HepG2 (cell line): ENCODE data around the gene RAB29. TPM values are rescaled to one million over a fixed set of nuclear protein-coding genes. Genes with fewer than 3 reads are reported as not detected.

ENCODE experiments used
- ATAC-seq: fragments of 200-7000 bp; cut with Tn5 transposase; 3 replicates; pipeline ENCODE4 v1.9.1; 2020; ENCODE audit warnings: mild to moderate bottlenecking, moderate library complexity
- Bru-seq: library from RNA; stranded (reverse); fragments of 400-500 nt; gene quantifications from one replicate; lab custom pipeline; 2021; lab: Mats Ljungman, UMichigan
- BruChase-seq, 2 experiments: library from RNA; stranded (reverse); fragments of 400-500 nt; gene quantifications; one replicate each; lab custom pipeline; 2021; lab: Mats Ljungman, UMichigan
- BruUV-seq: library from RNA; stranded (reverse); fragments of 400-500 nt; replicated peaks from 2 replicates; lab custom pipeline; 2021; lab: Mats Ljungman, UMichigan
- CTCF ChIA-PET: fragments of 300-600 bp; formaldehyde crosslinking; extraction: SDS; loops from one replicate; lab custom pipeline; 2021; ENCODE audit warnings: low total read pairs, inconsistent platforms, low intra/inter-chr PET ratio; lab: Yijun Ruan, JAX
- POLR2A ChIA-PET: fragments of 350-600 bp; sonication (Branson Sonifier 250); formaldehyde crosslinking; loops from one replicate; lab custom pipeline; 2020; ENCODE audit warnings: antibody characterized with exemption, inconsistent platforms; lab: Yijun Ruan, JAX
- DNase-seq: peaks from one replicate; pipeline ENCODE4 v3.0.0-alpha.2; 2015; ENCODE audit warnings: low spot score
- FAIRE-seq: peaks from 3 replicates; lab custom pipeline; 2011; peaks lifted over from hg19 to GRCh38; lab: Jason Lieb, UNC
- H2AFZ ChIP-seq: one replicate; pipeline ENCODE4 v1.6.1; 2011; ENCODE audit warnings: low read length, inconsistent platforms
- H3K27ac ChIP-seq: fragments of 300-600 bp; 3 replicates; pipeline ENCODE4 v1.8.0; 2011; ENCODE audit warnings: mixed run types, mild to moderate bottlenecking, mixed read lengths, low read length, inconsistent platforms; ENCODE audit not compliant: insufficient read depth; ENCODE audit errors: extremely low read length
- H3K27me3 ChIP-seq, 2 experiments: fragments of 200-600 bp in 1 of 2; 2 replicates in 1 of 2; 3 replicates in 1 of 2; pipeline versions ENCODE4 v1.6.0 to v1.8.0; 2011; ENCODE audit warnings: low read length in 2 of 2, mild to moderate bottlenecking in 2 of 2, moderate library complexity in 2 of 2, inconsistent platforms in 1 of 2; ENCODE audit not compliant: insufficient read depth in 2 of 2, control insufficient read depth in 1 of 2
- H3K36me3 ChIP-seq, 2 experiments: fragments of 200-600 bp in 1 of 2; replicated peaks in 1 of 2; 2 replicates in 1 of 2; 3 replicates in 1 of 2; pipeline versions ENCODE4 v1.5.1 to v1.8.0; 2011; ENCODE audit warnings: low read length in 2 of 2, inconsistent platforms in 1 of 2; ENCODE audit not compliant: insufficient read depth in 2 of 2, control insufficient read depth in 1 of 2
- H3K4me1 ChIP-seq: 2 replicates; pipeline ENCODE4 v1.5.1; 2012; ENCODE audit warnings: low read length, inconsistent platforms; ENCODE audit not compliant: insufficient read depth
- H3K4me2 ChIP-seq: 2 replicates; pipeline ENCODE4 v1.6.0; 2011; ENCODE audit warnings: low read depth, low read length, inconsistent platforms
- H3K4me3 ChIP-seq, 3 experiments: fragments of 200-600 bp in 1 of 3; sonication (generic), shearing (Covaris generic) in 1 of 3; replicated peaks in 1 of 3; 2 replicates each; pipeline ENCODE4 v1.5.1; 2011 to 2016; ENCODE audit warnings: low read length in 3 of 3, inconsistent platforms in 2 of 3, low read depth in 2 of 3, mild to moderate bottlenecking in 2 of 3, control low read depth in 1 of 3, mixed read lengths in 1 of 3; ENCODE audit not compliant: insufficient read depth in 1 of 3
- H3K79me2 ChIP-seq: one replicate; pipeline ENCODE4 v1.6.1; 2011; ENCODE audit warnings: low read length, inconsistent platforms; ENCODE audit not compliant: insufficient read depth
- H3K9ac ChIP-seq: 2 replicates; pipeline ENCODE4 v1.6.0; 2011; ENCODE audit warnings: mild to moderate bottlenecking, low read depth, low read length, inconsistent platforms; ENCODE audit not compliant: insufficient read depth
- H3K9me3 ChIP-seq: 2 replicates; pipeline ENCODE4 v1.5.1; 2012; ENCODE audit warnings: mild to moderate bottlenecking, low read length
- H4K20me1 ChIP-seq: 2 replicates; pipeline ENCODE4 v1.6.0; 2011; ENCODE audit warnings: inconsistent platforms, mild to moderate bottlenecking, low read length, moderate library complexity; ENCODE audit not compliant: insufficient read depth
- AGO2 ChIP-seq: fragments of 200-400 bp; formaldehyde crosslinking; optimal IDR thresholded peaks from 2 replicates; pipeline ENCODE3; 2017; ENCODE audit warnings: mild to moderate bottlenecking, low read depth, low read length, moderate library complexity
- AKAP8 ChIP-seq: sonication (generic); formaldehyde crosslinking; IDR thresholded peaks from 2 replicates; pipeline ENCODE4 v1.5.1; 2020; ENCODE audit warnings: mild to moderate bottlenecking, missing genetic modification reagents
- GATAD1 ChIP-seq: IDR thresholded peaks from 2 replicates; pipeline ENCODE4 v1.6.1; 2016; ENCODE audit warnings: missing genetic modification reagents, missing compliant biosample characterization
- HNRNPLL ChIP-seq: fragments of 200-400 bp; formaldehyde crosslinking; IDR thresholded peaks from 2 replicates; pipeline ENCODE4 v1.6.1; 2017; ENCODE audit warnings: mild to moderate bottlenecking, low read depth, low read length; ENCODE audit not compliant: poor library complexity, severe bottlenecking
- MAZ ChIP-seq, 2 experiments: sonication (generic) in 1 of 2; formaldehyde crosslinking in 1 of 2; IDR thresholded peaks; 2 replicates each; pipeline versions ENCODE4 v1.5.0 to v1.6.1; 2012 to 2020; ENCODE audit warnings: low read depth in 2 of 2, mild to moderate bottlenecking in 2 of 2, borderline replicate concordance in 1 of 2, improper control_type of control experiment in 1 of 2, low read length in 1 of 2, missing genetic modification reagents in 1 of 2, moderate library complexity in 1 of 2
- MED13 ChIP-seq: sonication (generic); formaldehyde crosslinking; IDR thresholded peaks from 2 replicates; pipeline ENCODE4 v1.5.0; 2020; ENCODE audit warnings: missing genetic modification reagents
- NFATC3 ChIP-seq: sonication (generic); formaldehyde crosslinking; IDR thresholded peaks from 2 replicates; pipeline ENCODE4 v1.5.1; 2020; ENCODE audit warnings: mild to moderate bottlenecking, missing genetic modification reagents
- NRL ChIP-seq: sonication (generic); formaldehyde crosslinking; IDR thresholded peaks from 2 replicates; pipeline ENCODE4 v1.5.0; 2020; ENCODE audit warnings: missing genetic modification reagents, mild to moderate bottlenecking, moderate library complexity, borderline replicate concordance
- PITX1 ChIP-seq: sonication (generic); formaldehyde crosslinking; IDR thresholded peaks from 2 replicates; pipeline ENCODE4 v1.5.1; 2020; ENCODE audit warnings: mild to moderate bottlenecking, missing genetic modification reagents
- RAD51 ChIP-seq: fragments of 450-650 bp; IDR thresholded peaks from 2 replicates; pipeline ENCODE4 v1.6.1; 2016; ENCODE audit warnings: borderline replicate concordance
- SALL1 ChIP-seq: sonication (generic); formaldehyde crosslinking; IDR thresholded peaks from 2 replicates; pipeline ENCODE4 v1.8.0; 2022; ENCODE audit warnings: mild to moderate bottlenecking, missing genetic modification reagents
- SIX1 ChIP-seq: sonication (generic); formaldehyde crosslinking; IDR thresholded peaks from 2 replicates; pipeline ENCODE4 v1.4.0; 2020; ENCODE audit warnings: missing genetic modification reagents, borderline replicate concordance
- SMAD3 ChIP-seq: sonication (generic); formaldehyde crosslinking; IDR thresholded peaks from 2 replicates; pipeline ENCODE4 v1.4.0; 2020; ENCODE audit warnings: missing genetic modification reagents
- ZMYM4 ChIP-seq: sonication (generic); formaldehyde crosslinking; IDR thresholded peaks from 2 replicates; pipeline ENCODE4 v1.8.1; 2023; ENCODE audit warnings: mild to moderate bottlenecking, missing genetic modification reagents
- ZNF317 ChIP-seq: sonication (generic); formaldehyde crosslinking; IDR thresholded peaks from 2 replicates; pipeline ENCODE4 v1.5.0; 2020; ENCODE audit warnings: mild to moderate bottlenecking, missing genetic modification reagents
- ZNF564 ChIP-seq: sonication (generic); formaldehyde crosslinking; IDR thresholded peaks from 2 replicates; pipeline ENCODE4 v1.8.1; 2023; ENCODE audit warnings: mild to moderate bottlenecking, missing genetic modification reagents
- ZNF607 ChIP-seq: sonication (generic); formaldehyde crosslinking; IDR thresholded peaks from 2 replicates; pipeline ENCODE4 v1.5.1; 2020; ENCODE audit warnings: missing genetic modification reagents, mild to moderate bottlenecking, borderline replicate concordance
- ZNF614 ChIP-seq: IDR thresholded peaks from 2 replicates; pipeline ENCODE4 v1.6.1; 2018; ENCODE audit warnings: missing biosample characterization, missing genetic modification reagents, inconsistent platforms, borderline replicate concordance
- ZSCAN30 ChIP-seq: sonication (generic); formaldehyde crosslinking; IDR thresholded peaks from 2 replicates; pipeline ENCODE4 v1.5.0; 2020; ENCODE audit warnings: mild to moderate bottlenecking, missing genetic modification reagents
- WGBS: methylation state at CpG from one replicate; pipeline ENCODE4 v1.1.6; 2017; ENCODE audit warnings: low lambda C conversion rate; 5-methylcytosine and 5-hydroxymethylcytosine counted together
- in situ Hi-C: cut with HindIII; loops from 2 replicates; pipeline ENCODE4 v1.10.0; 2017; ENCODE audit warnings: low pct_unique_long_range_greater_than_20kb; ENCODE audit not compliant: extremely low pct_ligation_motif_present
- intact Hi-C: fragments of 100-400 bp; cut with micrococcal nuclease; formaldehyde crosslinking; loops from one replicate; pipeline ENCODE4 v1.10.0; 2022; ENCODE audit not compliant: unreplicated experiment
- long read RNA-seq, 2 experiments: library from RNA in 1 of 2; library from polyadenylated mRNA in 1 of 2; stranded (forward) in 1 of 2; unstranded in 1 of 2; transcript quantifications; one replicate each; pipeline ENCODE4 v2.0.0, GENCODE V29; 2019 to 2022
- polyA minus RNA-seq, 3 experiments: library from RNA; depleted of rRNA, polyadenylated mRNA; stranded (reverse); fragments of >200 nt; gene quantifications; 2 replicates each; pipeline ENCODE4 v1.2.3, GENCODE V29; 2011; ENCODE audit warnings: low replicate concordance in 1 of 3
- polyA plus RNA-seq, 8 experiments: library from polyadenylated mRNA; depleted of rRNA in 3 of 8; stranded (reverse) in 7 of 8; unstranded in 1 of 8; fragments of >200 nt; fragmentation: Illumina TruSeq in 4 of 8; extraction: Trizol in 4 of 8; gene quantifications; 2 replicates each; pipeline versions ENCODE4 v1.2.1 to v1.2.3, GENCODE V29; 2011 to 2016; ENCODE audit warnings: low read depth in 4 of 8, missing spikeins in 1 of 8, mixed read lengths in 1 of 8; ENCODE audit not compliant: insufficient read depth in 1 of 8
- total RNA-seq, 5 experiments: library from RNA; depleted of rRNA; stranded (reverse); fragments of >200 nt; fragmentation: Illumina TruSeq; extraction: Trizol; gene quantifications; 2 replicates each; pipeline ENCODE4 v1.2.3, GENCODE V29; 2016; ENCODE audit warnings: low read depth in 1 of 5

Gene RAB29
- total RNA-seq (2016; rRNA removed; fragmentation: Illumina TruSeq; extraction: Trizol) (10.1 and 13.1 TPM in 2 replicates), polyA plus RNA-seq (2011; rRNA removed) (8.7 and 10.0 TPM in 2 replicates), polyA minus RNA-seq (2011; rRNA and poly(A)+ RNA removed; ENCODE audit: low replicate concordance) (6.1 and 20.5 TPM in 2 replicates), Bru-seq, nascent RNA (percentile 66 among the genes with signal in this experiment), BruChase-seq, experiment 1, labeled RNA remaining after a 6-hour chase (percentile 81 among the genes with signal in this experiment), BruChase-seq, experiment 2, labeled RNA remaining after a 2-hour chase (percentile 70 among the genes with signal in this experiment)
- total RNA-seq (2016; cell fraction: cytosol; rRNA removed; fragmentation: Illumina TruSeq; extraction: Trizol; ENCODE audit: low read depth) = 2.2 and 3.1 TPM in 2 replicates
- total RNA-seq (2016; cell fraction: insoluble cytoplasmic fraction; rRNA removed; fragmentation: Illumina TruSeq; extraction: Trizol) = 10.3 and 12.9 TPM in 2 replicates
- 5.6 and 7.8 TPM in 2 replicates for total RNA-seq (2016; cell fraction: membrane; rRNA removed; fragmentation: Illumina TruSeq; extraction: Trizol)
- 4.6 and 6.6 TPM in 2 replicates for total RNA-seq (2016; cell fraction: nucleus; rRNA removed; fragmentation: Illumina TruSeq; extraction: Trizol)
- polyA plus RNA-seq (2011; cell fraction: cytosol; rRNA removed) = 6.9 and 9.3 TPM in 2 replicates
- polyA plus RNA-seq (2011; cell fraction: nucleus; rRNA removed) = 4.6 and 5.0 TPM in 2 replicates
- polyA plus RNA-seq (2012) = 8.7 TPM in 2 replicates
- 1.3 and 1.8 TPM in 2 replicates for polyA plus RNA-seq (2016; cell fraction: cytosol; fragmentation: Illumina TruSeq; extraction: Trizol; ENCODE audit: low read depth)
- polyA plus RNA-seq (2016; cell fraction: insoluble cytoplasmic fraction; fragmentation: Illumina TruSeq; extraction: Trizol; ENCODE audit: low read depth) = 13.6 and 13.7 TPM in 2 replicates
- polyA plus RNA-seq (2016; cell fraction: membrane; fragmentation: Illumina TruSeq; extraction: Trizol; ENCODE audit: low read depth) = 4.8 TPM in 2 replicates
- polyA plus RNA-seq (2016; cell fraction: nucleus; fragmentation: Illumina TruSeq; extraction: Trizol; ENCODE audit: insufficient read depth, low read depth) = 10.6 and 12.0 TPM in 2 replicates
- 4.6 and 5.8 TPM in 2 replicates for polyA minus RNA-seq (2011; cell fraction: cytosol; rRNA and poly(A)+ RNA removed)
- polyA minus RNA-seq (2011; cell fraction: nucleus; rRNA and poly(A)+ RNA removed) = 3.3 and 3.6 TPM in 2 replicates
- long read RNA-seq, experiment 1, transcript RAB29-203 (5 exons, 1,157 nt) = major isoform, 5 of 17 reads
- long read RNA-seq, experiment 1, partial matches to known transcripts = 3 of 17 reads
- long read RNA-seq, experiment 1, other reads (novel, unspliced or antisense) = 6 of 17 reads
- long read RNA-seq, experiment 2, partial matches to known transcripts = 0 of 9 reads
- long read RNA-seq, experiment 2, other reads (novel, unspliced or antisense) = 7 of 9 reads

- DNase-seq (peak; percentile 59), FAIRE-seq (peak; percentile 93), ATAC-seq (peak; percentile 96)
- no peaks in the 10 kb centered on the region for H3K79me2 ChIP-seq
- intact Hi-C loops (no loop called here), in situ Hi-C loops (no loop called here)
- CTCF ChIA-PET = no interaction called here
- H3K9ac ChIP-seq = peak within 1 kb of the TSS; percentile 55
- peak within 1 kb of the TSS; percentile 65 to 93 (median 81) for H3K4me3 ChIP-seq
- 0% methylated on average over 11 of the region's 40 CpGs for WGBS
- H3K27me3 ChIP-seq = peaks cover 0 to 8% of the 10 kb centered on the region in 2 experiments; a peak in 2 of 5 replicates
- BruUV-seq = no TSS peak
- no peaks in the 10 kb centered on the region for H4K20me1 ChIP-seq
- peak within 1 kb of the TSS; percentile 56 for H2AFZ ChIP-seq
- POLR2A ChIA-PET = interaction anchor here (1.0 to 3.5 kb wide), 3 partner anchors 10 to 26 kb away, joined by 3 to 21 read pairs (median 4); partner anchors contain the start of gene NUCKS1
- no peaks in the 10 kb centered on the region for H3K9me3 ChIP-seq
- no peak within 1 kb of the TSS for H3K27ac ChIP-seq
- peaks cover 22% of the 10 kb centered on the region for H3K4me1 ChIP-seq
- peak within 1 kb of the TSS; percentile 96 for H3K4me2 ChIP-seq
- H3K36me3 ChIP-seq = no peaks in the 10 kb centered on the region
- TF ChIP-seq AKAP8 (CRISPR knock-in tag) (no peak), PITX1 (CRISPR knock-in tag) (no peak), ZNF614 (CRISPR knock-in tag) (0 out of 2 replicates have a peak, but pooled peaks have one; percentile 39), HNRNPLL (peak; percentile 48), GATAD1 (CRISPR knock-in tag) (peak; percentile 49; the same call in 1 of the 2 replicates), SMAD3 (CRISPR knock-in tag) (0 out of 2 replicates have a peak, but pooled peaks have one; percentile 37), SALL1 (CRISPR knock-in tag) (peak; percentile 57; the same call in 1 of the 2 replicates), ZNF564 (CRISPR knock-in tag) (peak; percentile 38; the same call in 1 of the 2 replicates), SIX1 (CRISPR knock-in tag) (no peak), ZSCAN30 (CRISPR knock-in tag) (no peak), NRL (CRISPR knock-in tag) (peak; percentile 88), ZNF317 (peak; percentile 64; the same call in 1 of the 2 replicates), NFATC3 (CRISPR knock-in tag) (no peak), ZMYM4 (no peak), MED13 (CRISPR knock-in tag) (0 out of 2 replicates have a peak, but pooled peaks have one; percentile 45), AGO2 (peak; percentile 42), ZNF607 (CRISPR knock-in tag) (peak; percentile 64; the same call in 1 of the 2 replicates), RAD51 (peak; percentile 50), MAZ (IDR thresholded peaks at IDR 0.05; ENCODE audit: borderline replicate concordance, low read depth, low read length) (no peak), MAZ (CRISPR knock-in tag; IDR thresholded peaks at IDR 0.05; ENCODE audit: low read depth) (no peak)
These were observed at the start of gene RAB29 for GRCh38 chr1:205775015-205775716. TSS of gene RAB29 (minus strand) at chr1:205775482. CDS start at chr1:205774956, 526 bp downstream.
